ENCODE measurements around the gene HES2. TPM values are rescaled to one million over a fixed set of nuclear protein-coding genes. Genes with fewer than 3 reads are reported as not detected.
"Not testable (repeated sequence)": the region's sequence is repeated elsewhere in the genome, so short reads cannot be mapped to it uniquely, and the experiment has no call there.

HES2 gene
- polyA plus RNA-seq (2013, experiment 1 of 2; ENCODE audit: insufficient read length), result 0.10 TPM
- polyA plus RNA-seq (2013, experiment 2 of 2; ENCODE audit: insufficient read length), result 0.02 TPM

- DNase-seq, result no peak
Observed at GRCh38 chr1:6419804-6420453, at the start of gene HES2. Gene HES2, minus strand, starts transcription at chr1:6419919. Its CDS starts 99 bp downstream, at chr1:6419820.

DNA sequence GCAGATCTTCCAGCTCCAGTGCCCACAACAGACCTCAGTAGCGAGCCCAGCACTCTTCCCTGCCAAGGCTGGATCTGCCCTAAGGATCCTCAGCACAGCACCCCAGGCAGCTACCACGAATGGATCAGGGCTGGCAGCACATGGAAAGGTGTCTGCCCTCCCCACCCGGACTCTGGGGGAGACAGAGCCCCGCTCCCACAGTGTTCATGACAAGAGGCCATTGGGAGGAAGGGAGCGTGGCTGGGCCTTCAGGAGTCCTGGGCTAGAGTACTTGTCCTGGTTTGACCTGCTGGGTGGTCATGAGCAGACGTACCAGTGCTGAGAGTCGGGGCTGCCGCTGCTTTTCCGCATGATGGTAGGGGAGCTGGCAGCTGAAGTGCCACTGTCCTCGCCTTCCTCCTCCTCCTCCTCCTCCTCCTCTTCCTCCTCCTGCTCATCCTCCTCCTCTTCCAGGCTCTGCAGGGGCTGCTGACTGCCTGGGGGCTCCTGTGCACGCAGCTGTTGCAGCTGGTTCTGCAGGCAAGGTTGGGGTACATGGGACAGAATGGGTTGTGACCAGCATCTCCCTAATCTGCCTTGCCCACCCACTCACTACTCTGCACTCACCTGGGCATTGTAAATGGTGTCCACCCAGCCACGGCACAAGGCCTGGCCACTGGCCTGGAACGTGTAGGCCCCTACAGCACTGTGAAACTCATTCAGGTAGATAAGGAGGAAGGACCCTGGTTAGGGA, 49.2 kb upstream of the HES2 start:
- no peak for DNase-seq

DNA sequence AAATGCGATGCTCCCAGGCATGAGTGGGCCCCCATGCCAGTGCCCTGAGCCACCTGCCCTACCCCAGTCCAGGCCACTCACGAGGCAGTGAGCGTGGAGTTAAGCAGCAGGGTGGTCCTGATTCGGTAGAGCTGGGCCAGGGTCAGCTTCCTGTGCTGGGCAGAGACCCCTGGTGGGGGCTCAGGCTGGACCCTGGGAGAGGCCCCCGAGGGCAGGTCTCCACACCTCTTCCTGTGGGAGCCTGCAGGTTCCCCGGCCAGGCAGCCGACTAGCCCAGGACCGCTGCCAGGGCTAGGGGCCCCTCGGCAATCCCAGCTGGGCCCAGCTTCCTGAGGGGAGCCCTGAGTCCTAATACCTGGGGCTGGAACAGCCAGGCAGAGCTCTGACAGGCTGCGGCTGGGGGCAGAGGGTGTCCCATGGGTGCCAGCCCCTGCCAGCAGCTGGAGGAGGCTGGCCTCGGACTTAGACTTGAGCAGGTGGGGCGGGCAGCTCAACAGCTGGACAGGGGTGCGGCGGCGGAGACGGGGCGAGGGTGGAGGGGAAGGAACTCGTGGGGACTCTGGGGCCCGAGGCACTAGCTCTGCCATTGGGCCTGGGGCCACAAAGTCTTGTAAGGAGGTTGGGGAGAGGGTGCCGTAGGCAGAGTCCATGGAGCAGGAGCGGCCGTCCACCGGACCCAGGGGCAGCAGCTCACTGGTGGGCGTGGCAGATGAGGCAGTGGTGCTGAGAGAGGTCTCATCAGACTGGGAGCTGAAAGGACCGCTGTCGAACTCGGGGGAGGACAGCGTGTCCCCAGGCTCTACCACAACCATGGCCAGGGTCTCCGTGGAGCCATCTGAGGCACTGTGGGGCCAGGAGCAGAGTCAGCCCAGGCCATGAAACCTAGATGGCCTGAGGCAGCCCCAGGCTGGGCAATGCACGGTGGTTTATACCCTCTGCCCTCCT, 48.3 kb upstream of the HES2 start:
- DNase-seq, result no peak

DNA sequence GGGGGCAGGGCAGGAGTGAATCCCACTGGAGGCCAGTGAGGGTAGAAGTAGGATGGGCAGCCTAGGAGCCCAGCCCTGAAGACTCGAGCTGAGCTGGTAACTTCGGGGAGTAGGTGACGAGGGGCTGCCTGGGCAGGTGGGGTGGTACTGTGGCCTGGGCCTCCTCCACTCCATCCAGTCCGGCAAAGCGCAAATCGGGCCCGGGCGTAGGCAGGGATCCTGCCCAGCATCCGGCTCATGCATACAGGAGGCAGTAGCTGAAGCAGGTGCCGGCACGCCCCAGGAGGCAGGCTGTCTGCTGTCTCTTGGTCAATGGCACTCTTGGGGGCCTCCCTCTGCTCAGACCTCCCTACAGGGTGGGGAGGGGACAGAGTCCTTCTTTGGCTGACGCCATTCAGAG, 47.5 kb upstream of the HES2 start:
- DNase-seq, result no peak

DNA sequence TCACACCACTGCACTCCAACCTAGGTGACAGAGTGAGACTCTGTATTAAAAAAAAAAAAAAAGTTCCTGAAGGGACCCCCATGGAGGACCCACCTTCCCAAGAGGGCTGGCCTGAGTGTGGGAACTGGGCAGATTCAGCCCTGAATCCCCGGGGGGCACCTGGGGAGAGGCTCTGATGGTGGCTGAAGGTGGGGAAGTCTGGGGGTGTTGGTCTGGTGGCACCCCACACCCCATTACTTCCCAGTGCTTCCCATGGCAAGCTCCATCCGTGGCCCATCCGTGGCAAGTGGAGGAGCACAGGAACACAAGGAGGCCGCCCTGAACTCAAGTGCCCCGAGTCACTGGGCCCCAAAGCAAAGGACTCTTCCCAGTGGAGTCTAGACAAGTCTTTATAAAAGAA, 47.0 kb upstream of the HES2 start:
- DNase-seq, result no peak

DNA sequence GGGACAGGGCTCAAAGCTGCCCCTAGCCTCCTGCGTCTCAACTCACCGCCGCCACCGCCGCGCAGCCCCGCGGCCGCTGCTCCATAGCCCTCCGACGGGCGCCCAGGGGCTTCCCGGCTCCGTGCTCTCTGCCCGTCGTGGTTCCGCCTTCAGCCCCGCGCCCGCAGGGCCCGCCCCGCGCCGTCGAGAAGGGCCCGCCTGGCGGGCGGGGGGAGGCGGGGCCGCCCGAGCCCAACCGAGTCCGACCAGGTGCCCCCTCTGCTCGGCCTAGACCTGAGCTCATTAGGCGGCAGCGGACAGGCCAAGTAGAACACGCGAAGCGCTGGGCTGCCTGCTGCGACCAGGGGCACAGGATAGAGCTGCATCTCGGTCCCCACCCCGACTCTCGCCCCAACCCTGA, 46.3 kb upstream of the HES2 start, which contains the start of gene TNFRSF25:
Gene TNFRSF25 (minus strand): TSS at position 151 of the 400 bp plus-strand sequence. CDS start 66 bp downstream, at position 85.
- DNase-seq, result no peak

- no peak for DNase-seq
Observed at GRCh38 chr1:6465461-6466005, 45.8 kb upstream of the HES2 start.

GRCh38 chr1:6464915-6465314, 45.2 kb upstream of the HES2 start:
- DNase-seq, result no peak

DNA sequence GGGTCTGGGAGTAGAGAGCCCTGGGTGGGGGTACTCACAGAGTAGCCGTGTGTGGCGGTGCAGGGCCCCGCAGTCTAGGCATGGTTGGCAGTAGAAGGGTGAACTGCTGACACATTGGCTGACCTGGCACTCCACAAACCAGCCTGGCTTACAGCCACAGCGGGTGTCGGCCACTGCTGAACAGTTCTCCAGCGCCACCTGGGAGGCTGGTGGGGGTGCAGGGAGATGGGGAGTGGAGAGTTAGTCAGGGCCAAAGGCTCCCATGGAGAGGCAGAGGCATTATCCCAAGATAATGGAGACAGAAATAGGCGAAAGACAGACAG, 44.8 kb upstream of the HES2 start:
- no peak for DNase-seq

DNA sequence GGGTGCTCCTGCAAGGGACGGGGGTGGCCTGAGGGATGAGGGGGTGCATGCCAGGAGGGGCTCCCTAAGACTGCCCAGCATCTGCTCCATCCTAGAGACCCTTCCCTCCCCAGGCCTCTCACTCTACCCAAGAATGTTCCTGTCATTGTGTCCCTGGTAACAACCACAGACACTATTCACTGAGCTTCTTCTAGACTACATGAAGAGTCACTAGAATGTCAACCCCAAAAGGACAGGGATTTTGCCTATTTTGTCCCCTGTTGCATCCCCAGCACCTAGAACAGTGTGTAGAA, 43.3 kb upstream of the HES2 start:
- no peak for DNase-seq

- no peak for DNase-seq
Observed at GRCh38 chr1:6462412-6463119, 42.8 kb upstream of the HES2 start.

- no peak for DNase-seq
Observed at GRCh38 chr1:6461538-6462411, 42.1 kb upstream of the HES2 start.

GRCh38 chr1:6461051-6461530, 41.4 kb upstream of the HES2 start:
- no peak for DNase-seq

DNA sequence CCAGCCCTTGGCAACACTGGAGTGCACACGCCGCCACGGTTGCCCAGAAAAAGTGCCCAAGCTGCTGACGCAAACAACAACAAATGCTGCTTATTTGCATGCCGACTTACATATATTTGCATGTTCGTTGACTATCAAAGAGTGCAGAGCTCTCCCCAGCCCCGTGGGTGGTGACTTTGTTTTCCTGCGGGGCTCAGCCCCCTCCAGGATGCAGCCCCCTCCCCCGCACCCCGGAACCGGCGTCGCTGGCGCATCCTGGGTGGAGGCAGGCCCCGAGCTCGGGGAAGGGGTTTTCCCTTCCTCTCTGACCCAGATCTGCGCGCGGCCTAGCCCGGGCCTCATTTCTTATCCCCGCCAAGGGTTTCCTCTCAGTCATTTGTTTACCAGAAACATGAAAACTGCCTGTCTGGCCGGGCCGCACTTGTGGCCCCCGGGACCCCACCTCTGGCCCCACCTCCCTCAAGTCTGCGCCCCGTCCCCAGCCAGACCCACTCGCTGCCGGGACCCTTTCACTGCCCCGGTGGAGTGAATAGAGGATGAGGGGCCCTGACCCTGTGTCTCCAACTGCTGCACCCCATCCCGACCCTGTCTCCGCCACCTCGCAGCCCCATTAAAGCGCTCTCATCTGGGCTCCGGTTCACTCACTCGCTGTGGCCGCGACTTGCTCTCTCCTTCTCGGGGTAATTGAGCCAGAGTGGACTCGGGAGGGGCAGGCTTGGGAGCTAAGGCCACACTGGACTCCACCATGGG, 40.8 kb upstream of the HES2 start:
- no peak for DNase-seq

GRCh38 chr1:6459850-6460265, 40.1 kb upstream of the HES2 start:
- no peak for DNase-seq

DNA sequence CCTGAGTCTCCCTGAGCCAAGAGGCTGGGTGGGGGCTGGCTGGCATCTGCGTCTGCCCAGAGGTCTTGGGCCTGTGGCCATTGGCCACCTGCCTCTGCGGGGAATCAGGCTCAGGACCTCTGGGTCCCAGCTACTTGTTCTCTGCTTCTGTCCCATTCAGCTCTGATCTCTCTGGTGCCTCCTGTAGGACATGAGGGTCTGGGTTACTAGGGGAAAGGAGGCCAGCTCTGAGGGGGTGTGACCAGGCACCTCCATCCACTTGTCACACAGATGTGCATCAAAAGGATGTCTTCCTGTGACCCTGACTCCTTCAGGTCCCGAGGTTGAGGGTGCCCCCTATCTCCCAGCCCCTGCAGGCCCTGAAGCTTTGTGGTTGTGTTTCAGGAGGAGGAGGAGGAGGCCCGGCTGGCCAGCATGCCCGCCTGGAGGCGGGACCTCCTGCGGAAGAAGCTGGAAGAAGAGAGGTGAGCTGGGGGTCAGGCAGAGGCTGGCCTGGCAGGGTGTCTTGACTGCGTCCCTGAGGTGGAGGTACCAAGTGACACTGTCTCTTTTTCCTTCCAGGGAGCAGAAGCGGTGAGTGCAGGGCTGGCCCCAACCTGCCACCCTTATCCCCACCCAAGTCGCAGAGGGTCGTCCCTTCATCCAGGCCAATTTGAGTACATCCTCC, 37.2 kb upstream of the HES2 start:
- no peak for DNase-seq

DNA sequence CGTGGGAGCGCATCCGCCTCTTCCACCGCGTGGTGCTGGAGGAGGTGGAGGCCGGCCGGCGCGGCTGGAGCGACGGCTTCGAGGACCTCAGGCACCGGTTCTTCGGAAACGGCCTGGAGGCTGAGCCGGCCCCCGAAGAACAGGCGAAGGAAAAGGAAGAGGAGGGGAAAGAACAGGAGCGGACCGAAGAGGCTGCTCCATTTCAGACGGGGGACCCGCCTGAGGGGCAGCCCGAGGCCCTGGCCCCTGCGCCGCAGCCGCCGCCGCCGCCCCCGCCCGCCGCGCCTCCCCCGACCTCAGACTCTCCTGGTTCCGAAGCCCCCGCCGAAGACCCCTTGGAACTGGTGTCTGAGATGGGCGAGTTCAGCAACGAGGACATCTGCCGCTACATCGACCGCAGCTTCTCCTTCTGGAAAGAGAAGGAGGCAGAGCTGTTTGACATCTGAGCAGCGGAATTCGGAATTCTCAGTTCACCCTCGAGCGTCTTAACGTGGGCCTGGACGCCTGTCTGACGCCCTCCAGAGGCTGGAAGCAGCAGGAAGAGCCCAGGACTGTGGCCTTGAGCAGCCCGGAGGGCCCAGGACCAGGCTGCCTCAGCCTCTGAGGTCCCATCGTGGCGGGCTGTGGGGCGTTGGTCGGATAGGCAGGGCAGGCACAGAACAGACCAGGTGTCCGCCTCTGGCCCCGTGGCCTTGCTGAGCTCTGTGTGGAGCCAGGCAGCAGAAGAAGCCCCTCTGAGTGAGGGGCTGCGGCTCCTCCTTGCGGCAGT, 36.2 kb upstream of the HES2 start:
- DNase-seq, result not testable (repeated sequence)

GRCh38 chr1:6454856-6455751, 35.4 kb upstream of the HES2 start:
- no peak for DNase-seq
